Left ventricle myocardium inferior (tissue), 1 donor: ENCODE data around the gene HDAC4. TPM values are rescaled to one million over a fixed set of nuclear protein-coding genes. Genes with fewer than 3 reads are reported as not detected.

Source experiments
- DNase-seq: peaks from one replicate; pipeline ENCODE4 v3.0.0-alpha.2; 2020
- H3K27ac ChIP-seq: fragments of 200-600 bp; replicated peaks from 2 replicates; pipeline ENCODE4 v1.8.0; 2021
- H3K27me3 ChIP-seq: fragments of 200-600 bp; 2 replicates; pipeline ENCODE4 v1.8.0; 2021; ENCODE audit warnings: low read depth
- H3K36me3 ChIP-seq: fragments of 200-600 bp; 2 replicates; pipeline ENCODE4 v1.8.0; 2021
- H3K4me1 ChIP-seq: fragments of 200-600 bp; 2 replicates; pipeline ENCODE4 v1.8.0; 2021
- H3K4me3 ChIP-seq: fragments of 200-600 bp; 2 replicates; pipeline ENCODE4 v1.8.0; 2021; ENCODE audit warnings: mild to moderate bottlenecking, moderate library complexity
- H3K9me3 ChIP-seq: fragments of 200-600 bp; replicated peaks from 2 replicates; pipeline ENCODE4 v1.8.0; 2021
- intact Hi-C: fragments of 100-400 bp; cut with micrococcal nuclease; formaldehyde crosslinking; loops from one replicate; pipeline ENCODE4 v1.11.0; 2022
- total RNA-seq: library from RNA; stranded (reverse); fragmentation: NEBNext Ultra II Directional; extraction: Animal tissue kit (Norgen Biotek cat#: 25700); gene quantifications from one replicate; pipeline ENCODE4 v1.2.1, GENCODE V29; 2021
- TF ChIP-seq, protein P1 (sequence below): fragments of 200-600 bp; IDR thresholded peaks from 2 replicates; pipeline ENCODE4 v1.8.0; 2021; ENCODE audit warnings: antibody characterized with exemption, mild to moderate bottlenecking, borderline replicate concordance
- donor health status: DM: no; HTN: yes; CAD: no; lungs with severe emphysema.

Gene HDAC4
- total RNA-seq, 1 donor from 2014 or later, result 23.9 TPM

DNA sequence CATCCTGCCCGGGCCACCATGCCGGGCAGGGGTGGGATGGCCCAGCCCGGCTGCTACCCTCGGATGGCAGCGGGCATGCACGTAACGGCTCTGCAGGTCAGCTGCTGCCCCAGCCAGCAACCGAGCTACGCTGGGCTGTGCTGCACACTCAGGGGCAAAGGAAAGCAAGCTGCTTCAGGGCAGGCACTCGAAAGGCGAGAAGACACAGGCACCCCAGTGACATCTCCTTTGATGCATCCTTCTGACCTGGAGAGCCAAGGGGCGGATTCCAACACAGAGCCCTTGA is 8.8 kb downstream of the HDAC4 start:
- Histone ChIP-seq H3K27ac (no peak overlapping the region), H3K36me3 (peaks cover 4% of the 10 kb centered on the region), H3K4me3 (no peak overlapping the region), H3K27me3 (no peaks in the 10 kb centered on the region), H3K9me3 (no peaks in the 10 kb centered on the region), H3K4me1 (peaks cover 73% of the 10 kb centered on the region)
- DNase-seq, result no peak
- TF ChIP-seq, protein P1, sequence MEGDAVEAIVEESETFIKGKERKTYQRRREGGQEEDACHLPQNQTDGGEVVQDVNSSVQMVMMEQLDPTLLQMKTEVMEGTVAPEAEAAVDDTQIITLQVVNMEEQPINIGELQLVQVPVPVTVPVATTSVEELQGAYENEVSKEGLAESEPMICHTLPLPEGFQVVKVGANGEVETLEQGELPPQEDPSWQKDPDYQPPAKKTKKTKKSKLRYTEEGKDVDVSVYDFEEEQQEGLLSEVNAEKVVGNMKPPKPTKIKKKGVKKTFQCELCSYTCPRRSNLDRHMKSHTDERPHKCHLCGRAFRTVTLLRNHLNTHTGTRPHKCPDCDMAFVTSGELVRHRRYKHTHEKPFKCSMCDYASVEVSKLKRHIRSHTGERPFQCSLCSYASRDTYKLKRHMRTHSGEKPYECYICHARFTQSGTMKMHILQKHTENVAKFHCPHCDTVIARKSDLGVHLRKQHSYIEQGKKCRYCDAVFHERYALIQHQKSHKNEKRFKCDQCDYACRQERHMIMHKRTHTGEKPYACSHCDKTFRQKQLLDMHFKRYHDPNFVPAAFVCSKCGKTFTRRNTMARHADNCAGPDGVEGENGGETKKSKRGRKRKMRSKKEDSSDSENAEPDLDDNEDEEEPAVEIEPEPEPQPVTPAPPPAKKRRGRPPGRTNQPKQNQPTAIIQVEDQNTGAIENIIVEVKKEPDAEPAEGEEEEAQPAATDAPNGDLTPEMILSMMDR, result no peak
- intact Hi-C loops, result loop anchor here (10.0 kb wide), 1 partner anchor 67 kb away; no protein-coding TSS in a partner anchor

DNA sequence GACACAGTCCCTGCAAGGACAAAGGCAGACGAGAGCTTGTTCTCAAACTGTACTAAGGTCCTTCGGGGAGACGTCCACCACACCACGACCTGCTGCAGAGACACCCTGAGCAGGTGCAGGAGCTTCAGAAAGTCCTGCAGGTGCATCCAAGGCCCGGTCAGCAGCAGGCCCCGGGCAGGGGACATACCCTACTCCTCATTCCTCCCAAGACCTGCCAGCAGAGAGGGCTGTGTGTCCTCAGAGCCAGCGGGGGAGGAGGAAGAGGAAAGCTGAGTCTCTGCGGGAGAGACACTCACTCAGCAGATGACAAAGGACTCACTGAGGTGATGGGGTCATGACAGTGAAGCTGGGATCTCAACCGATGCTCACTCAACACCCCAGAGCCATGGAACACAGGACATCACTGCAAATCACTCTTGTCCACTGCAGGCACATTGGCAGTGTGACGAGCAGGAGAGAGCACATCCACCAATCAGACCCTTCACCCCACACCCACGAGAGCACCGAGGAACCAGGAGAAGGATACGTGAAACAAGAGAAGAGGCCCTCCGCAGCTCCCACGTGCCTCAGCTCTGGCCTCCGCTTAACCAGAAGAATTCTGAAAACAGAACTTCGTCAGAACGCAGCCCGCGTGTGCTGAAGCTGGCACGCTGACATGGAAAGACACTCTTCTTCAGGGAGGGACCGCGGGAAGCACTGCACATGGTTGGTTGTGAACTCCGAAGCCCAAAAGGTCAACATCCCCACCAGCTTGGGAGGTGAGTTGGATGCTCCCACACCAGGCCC is 9.3 kb downstream of the HDAC4 start:
- H3K4me1 ChIP-seq, result peaks cover 68% of the 10 kb centered on the region
- intact Hi-C loops, result loop anchor here (10.0 kb wide), 1 partner anchor 67 kb away; no protein-coding TSS in a partner anchor

DNA sequence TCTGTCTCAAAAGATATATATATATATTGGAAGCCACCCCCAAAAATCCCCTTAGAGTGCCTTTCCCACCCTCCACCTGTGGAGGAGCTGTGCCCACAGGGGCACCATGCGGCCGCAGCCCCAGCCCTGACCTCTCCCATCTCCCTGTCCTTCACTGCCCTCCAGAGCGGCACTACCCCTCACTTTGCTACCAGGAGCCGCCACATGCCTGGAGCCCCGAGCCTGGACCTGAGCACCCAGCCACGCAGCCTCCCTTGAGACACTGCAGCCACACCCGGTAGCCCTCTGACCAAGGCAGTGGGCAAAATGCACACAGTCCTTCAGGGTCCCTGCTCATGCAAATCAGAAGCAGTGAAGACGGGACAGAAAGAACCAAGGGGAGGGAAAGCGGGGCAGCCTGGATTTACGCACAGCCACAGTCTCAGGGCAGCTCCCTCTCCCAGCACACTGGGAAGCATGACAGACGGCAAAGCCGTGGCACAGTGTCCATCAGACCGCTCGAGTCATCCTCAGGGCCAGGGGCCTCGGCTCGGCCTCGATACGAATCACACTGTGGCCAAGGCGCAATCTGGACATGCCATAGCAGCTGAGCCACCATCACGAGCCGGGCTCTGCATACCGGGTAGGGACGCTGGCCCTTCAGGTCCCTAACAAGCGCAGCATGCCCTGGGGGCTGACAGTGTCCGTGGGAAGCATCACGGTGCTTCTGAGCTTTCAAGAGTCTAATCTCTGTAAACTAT is 10.1 kb downstream of the HDAC4 start:
- H3K36me3 ChIP-seq, result peaks cover 8% of the 10 kb centered on the region
- peak overlapping the region; percentile 16 for H3K27ac ChIP-seq
- intact Hi-C loops, result loop anchor here (10.0 kb wide), 1 partner anchor 66 kb away; no protein-coding TSS in a partner anchor
- no peak overlapping the region for H3K4me3 ChIP-seq
- H3K4me1 ChIP-seq, result peaks cover 61% of the 10 kb centered on the region
- no peaks in the 10 kb centered on the region for H3K27me3 ChIP-seq
- no peak for DNase-seq
- TF ChIP-seq, protein P1, result no peak
- H3K9me3 ChIP-seq, result no peaks in the 10 kb centered on the region

More for the DNA sequence above, 9.3 kb downstream of the HDAC4 start:
- DNase-seq, result no peak
- peaks cover 6% of the 10 kb centered on the region for H3K36me3 ChIP-seq
- peak overlapping the region; percentile 16 for H3K27ac ChIP-seq
- no peaks in the 10 kb centered on the region for H3K27me3 ChIP-seq
- H3K4me3 ChIP-seq, result no peak overlapping the region
- H3K9me3 ChIP-seq, result no peaks in the 10 kb centered on the region
- TF ChIP-seq, protein P1, result no peak

DNA sequence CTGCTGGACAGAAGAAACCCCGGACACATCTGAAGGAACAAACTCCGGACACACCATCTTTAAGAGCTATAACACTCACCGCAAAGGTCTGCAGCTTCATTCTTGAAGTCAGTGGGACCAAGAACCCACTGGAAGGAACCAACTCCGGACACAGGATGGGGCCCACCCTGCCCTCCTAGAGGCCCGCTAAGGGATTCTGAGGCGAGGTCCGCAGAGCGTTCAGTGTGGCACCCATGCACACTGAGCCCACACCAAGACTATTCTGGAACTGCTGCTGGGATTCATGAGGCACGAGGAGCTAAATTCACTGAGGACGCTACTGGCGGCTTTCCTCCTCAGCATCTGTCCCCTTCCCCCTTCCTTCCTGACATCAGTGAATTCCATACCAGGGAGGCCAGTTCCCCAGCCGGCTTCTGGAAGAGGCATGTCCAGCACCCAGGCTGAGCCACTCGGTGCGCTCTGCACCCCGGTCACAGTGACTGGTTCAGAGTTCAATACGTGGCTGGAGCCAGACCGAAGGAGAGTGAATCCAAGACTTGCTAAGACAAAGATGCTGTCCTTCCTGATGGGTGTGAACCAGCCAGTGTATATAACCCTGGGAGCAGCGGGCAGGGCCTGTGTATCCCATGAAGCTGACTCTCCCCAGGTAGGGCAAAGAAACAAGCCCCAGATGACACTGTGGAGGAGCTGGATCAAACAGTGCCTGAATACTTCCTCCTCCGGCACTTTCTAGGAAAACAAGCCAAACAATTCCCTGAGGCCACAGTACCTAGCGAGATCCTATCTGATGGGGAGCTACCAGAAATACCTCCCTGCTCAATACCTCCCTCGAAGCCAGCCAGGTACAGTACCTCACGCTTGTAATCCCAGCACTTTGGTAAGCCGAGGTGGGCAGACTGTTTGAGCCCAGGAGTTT is 11.1 kb downstream of the HDAC4 start:
- intact Hi-C loops, result loop anchor here (10.0 kb wide), 1 partner anchor 65 kb away; no protein-coding TSS in a partner anchor
- TF ChIP-seq, protein P1, result no peak
- no peak for DNase-seq

More for the DNA sequence above, 11.1 kb downstream of the HDAC4 start:
- Histone ChIP-seq H3K4me3 (no peak overlapping the region), H3K27ac (no peak overlapping the region), H3K4me1 (peaks cover 51% of the 10 kb centered on the region), H3K27me3 (no peaks in the 10 kb centered on the region), H3K36me3 (peaks cover 8% of the 10 kb centered on the region), H3K9me3 (no peaks in the 10 kb centered on the region)
